C4-2B (cell line): Measurements from ENCODE around the gene NFAM1.

Source experiments
- H3K27ac ChIP-seq: fragments of 450-650 bp; 2 replicates; pipeline ENCODE4 v1.5.1; 2017
- ZFX ChIP-seq: fragments of 450-650 bp; IDR thresholded peaks from 2 replicates; pipeline ENCODE4 v1.6.1; 2017
- TF ChIP-seq, protein P1 (sequence below): fragments of 450-650 bp; conservative IDR thresholded peaks from 2 replicates; pipeline ENCODE4 v1.5.1; 2017; ENCODE audit warnings: mild to moderate bottlenecking

The NFAM1 gene

DNA sequence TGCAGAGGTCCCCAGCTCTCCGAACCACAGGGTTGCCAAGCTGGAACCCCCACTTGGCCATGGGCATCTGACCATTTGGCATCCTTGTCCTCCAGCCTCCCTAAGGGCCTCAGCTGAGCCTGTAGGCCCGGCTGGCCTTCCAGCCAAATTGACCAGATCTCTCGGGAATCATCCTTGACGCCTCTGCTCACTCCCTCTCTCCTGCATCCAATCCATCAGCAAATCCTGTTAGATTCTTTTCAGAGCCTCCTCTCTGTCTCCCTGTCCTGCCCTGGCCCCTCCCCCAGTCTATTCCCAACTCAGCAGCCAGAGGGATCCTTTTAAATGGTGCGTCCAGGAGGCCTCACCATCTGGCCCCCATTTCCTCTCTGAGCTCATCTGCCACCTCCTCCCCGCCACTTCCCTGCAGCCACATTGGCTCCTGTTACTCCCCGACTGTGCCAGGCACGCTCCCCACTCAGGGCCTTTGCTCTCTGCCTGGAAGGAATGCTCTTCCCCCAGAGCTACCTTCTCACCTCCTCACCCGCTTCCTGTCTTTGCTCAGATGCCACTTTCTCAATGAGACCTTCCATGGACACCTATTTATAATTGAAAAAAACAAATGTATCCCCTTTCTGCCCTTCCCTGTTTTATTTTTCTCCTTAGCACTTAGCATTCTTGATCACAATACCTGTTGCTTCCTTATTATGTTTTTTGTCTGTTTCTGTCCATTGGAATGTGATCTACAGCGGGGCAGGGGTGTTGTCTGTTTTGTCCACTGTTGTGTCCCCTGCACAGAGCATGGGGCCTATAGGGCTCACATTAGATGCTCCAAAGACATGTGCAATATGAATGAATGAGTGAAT, 78.1 kb downstream of the NFAM1 start:
- no peak for TF ChIP-seq ZFX
- TF ChIP-seq, protein P1, sequence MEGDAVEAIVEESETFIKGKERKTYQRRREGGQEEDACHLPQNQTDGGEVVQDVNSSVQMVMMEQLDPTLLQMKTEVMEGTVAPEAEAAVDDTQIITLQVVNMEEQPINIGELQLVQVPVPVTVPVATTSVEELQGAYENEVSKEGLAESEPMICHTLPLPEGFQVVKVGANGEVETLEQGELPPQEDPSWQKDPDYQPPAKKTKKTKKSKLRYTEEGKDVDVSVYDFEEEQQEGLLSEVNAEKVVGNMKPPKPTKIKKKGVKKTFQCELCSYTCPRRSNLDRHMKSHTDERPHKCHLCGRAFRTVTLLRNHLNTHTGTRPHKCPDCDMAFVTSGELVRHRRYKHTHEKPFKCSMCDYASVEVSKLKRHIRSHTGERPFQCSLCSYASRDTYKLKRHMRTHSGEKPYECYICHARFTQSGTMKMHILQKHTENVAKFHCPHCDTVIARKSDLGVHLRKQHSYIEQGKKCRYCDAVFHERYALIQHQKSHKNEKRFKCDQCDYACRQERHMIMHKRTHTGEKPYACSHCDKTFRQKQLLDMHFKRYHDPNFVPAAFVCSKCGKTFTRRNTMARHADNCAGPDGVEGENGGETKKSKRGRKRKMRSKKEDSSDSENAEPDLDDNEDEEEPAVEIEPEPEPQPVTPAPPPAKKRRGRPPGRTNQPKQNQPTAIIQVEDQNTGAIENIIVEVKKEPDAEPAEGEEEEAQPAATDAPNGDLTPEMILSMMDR, result no peak
- no peak overlapping the region for H3K27ac ChIP-seq

DNA sequence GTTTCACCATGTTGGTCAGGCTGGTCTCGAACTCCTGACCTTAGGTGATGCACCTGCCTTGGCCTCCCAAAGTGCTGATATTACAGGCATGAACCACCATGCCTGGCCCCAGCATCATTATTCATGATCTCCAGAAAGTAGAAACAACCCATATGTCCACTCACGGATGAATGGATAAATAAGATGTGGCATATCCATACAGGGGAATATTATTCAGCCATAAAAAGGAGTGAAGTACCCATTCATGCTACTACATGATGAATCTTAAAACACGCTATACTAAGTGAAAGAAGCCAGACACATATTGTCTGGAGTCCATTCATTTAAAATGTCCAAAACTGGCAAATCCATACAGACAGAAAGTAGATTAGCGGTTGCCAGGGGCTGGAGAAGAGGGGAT, 81.8 kb downstream of the NFAM1 start:
- H3K27ac ChIP-seq, result no peak overlapping the region

GRCh38 chr22:42347281-42347824, 84.8 kb downstream of the NFAM1 start:
- TF ChIP-seq, protein P1, result no peak
- no peak for TF ChIP-seq ZFX
- H3K27ac ChIP-seq, result no peak overlapping the region

More for the DNA sequence above, 81.8 kb downstream of the NFAM1 start:
- TF ChIP-seq, protein P1, result no peak
- no peak for TF ChIP-seq ZFX

GRCh38 chr22:42346722-42347121, 85.5 kb downstream of the NFAM1 start:
- H3K27ac ChIP-seq, result no peak overlapping the region

GRCh38 chr22:42345458-42345857, 86.7 kb downstream of the NFAM1 start:
- TF ChIP-seq, protein P1, result no peak
- no peak for TF ChIP-seq ZFX
- no peak overlapping the region for H3K27ac ChIP-seq

More at GRCh38 chr22:42346722-42347121, 85.5 kb downstream of the NFAM1 start:
- no peak for TF ChIP-seq ZFX
- TF ChIP-seq, protein P1, result no peak

- no peak for TF ChIP-seq ZFX
- TF ChIP-seq, protein P1, result no peak
- no peak overlapping the region; the same call in 1 of the 2 replicates for H3K27ac ChIP-seq
Measured at GRCh38 chr22:42344361-42344905, 87.8 kb downstream of the NFAM1 start.

- TF ChIP-seq ZFX, result no peak
- TF ChIP-seq, protein P1, result no peak
- H3K27ac ChIP-seq, result peak overlapping the region; percentile 43; the same call in 1 of the 2 replicates
Measured at GRCh38 chr22:42343531-42344081, 88.6 kb downstream of the NFAM1 start.
